ENCODE data around the gene TTC16.
"Not testable (repeated sequence)": the region's sequence is repeated elsewhere in the genome, so short reads cannot be mapped to it uniquely, and the experiment has no call there.

Gene TTC16

DNA sequence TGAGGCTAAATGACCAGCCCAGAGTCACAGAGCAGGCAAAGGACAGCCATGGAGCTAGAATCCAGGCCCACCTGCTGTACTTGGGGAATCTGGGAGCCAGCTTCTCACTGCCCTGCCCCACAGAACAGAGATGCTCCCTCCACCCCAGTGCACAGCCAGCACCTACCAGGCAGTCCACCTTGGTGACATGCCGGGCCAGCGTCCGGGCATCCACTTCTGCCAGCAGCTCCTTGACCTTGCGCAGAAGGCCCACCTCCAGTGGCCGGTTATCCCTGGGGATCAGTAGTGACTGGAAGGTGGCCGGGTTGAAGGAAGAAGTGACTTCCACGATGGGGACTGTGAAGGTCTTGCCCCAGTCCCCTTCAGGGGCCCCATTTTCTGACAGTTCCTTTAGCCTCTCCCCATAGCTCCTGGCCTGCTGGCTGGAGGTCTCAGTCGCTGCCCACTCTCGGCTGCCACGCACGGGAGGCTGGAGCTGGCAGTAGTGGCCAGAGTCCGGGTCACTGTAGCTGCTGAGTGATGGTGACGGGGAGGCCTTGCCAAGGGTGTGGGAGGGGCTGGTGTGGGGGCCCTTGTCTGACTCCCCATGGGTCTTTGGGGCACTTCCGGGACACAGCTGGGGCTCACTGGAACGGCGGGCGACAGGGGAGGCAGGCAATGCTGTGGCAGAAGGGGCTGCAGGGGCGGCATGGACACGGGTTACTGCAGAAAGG lies 28.7 kb downstream of the TTC16 start:
- no peak for DNase-seq (ENCODE audit: low read depth in 3 of 3)

DNA sequence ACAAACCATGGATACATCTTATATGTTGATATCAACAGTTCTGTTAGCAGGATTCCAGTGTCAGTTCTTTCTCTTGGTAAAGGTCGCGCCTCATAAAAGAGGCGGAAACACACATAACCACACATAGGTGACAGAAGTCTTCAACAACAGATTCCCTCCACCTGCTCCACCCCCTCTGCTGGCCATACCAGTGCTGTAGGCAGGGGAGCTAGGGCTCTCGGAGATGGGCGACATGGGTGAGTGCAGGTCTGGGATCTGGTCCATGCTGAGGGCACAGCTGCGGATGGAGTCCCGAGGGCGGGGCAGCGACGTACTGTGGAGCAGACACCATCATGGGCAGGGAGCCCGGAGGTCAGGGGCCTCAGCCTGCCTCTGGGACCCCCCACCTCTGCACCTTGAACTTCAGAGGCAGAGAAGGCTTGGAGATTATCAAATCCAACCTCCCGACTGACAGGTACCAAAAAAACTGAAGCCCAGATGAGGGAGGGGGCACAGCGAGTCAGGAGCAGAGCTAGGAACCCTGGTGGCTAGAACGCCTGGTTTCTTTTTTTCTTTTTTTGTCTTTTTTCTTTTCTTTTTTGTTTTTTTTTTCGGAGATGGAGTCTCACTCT lies 31.2 kb downstream of the TTC16 start:
- no peak for DNase-seq (ENCODE audit: low read depth in 3 of 3)

DNA sequence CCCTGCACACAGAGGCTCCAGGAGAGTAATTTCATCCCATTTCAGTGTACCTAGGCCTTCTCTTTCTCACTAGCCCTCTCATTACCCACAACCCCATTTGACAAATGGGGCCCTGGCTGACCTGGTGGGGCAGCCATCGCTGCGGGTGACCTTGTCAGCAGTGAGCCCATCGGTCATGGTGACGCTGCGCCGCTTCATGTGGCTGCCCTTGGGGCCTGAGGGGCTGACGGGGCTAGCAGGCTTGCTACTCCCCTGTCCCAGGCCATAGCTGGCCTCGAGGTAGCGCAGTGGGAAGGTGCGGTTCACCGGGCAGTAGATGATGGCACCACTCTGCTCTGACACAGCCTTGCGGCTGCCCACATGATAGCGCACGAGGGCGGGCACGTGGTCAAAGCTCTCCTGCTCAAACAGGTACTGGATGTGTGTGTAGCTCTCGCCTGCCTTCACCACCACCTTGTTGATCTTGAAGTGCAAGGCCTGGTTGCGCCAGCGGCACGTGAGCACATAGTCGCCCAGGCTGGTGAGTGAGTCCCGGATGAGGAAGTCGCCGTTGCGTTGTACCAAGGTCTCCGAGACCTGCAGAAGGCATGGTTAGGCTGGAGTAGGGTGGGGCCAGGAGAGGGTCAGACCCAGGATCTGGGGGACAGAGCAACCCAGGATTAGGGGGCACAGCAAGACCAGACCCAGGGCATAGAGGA lies 33.4 kb downstream of the TTC16 start:
- no peak for DNase-seq (ENCODE audit: low read depth in 3 of 3)

DNA sequence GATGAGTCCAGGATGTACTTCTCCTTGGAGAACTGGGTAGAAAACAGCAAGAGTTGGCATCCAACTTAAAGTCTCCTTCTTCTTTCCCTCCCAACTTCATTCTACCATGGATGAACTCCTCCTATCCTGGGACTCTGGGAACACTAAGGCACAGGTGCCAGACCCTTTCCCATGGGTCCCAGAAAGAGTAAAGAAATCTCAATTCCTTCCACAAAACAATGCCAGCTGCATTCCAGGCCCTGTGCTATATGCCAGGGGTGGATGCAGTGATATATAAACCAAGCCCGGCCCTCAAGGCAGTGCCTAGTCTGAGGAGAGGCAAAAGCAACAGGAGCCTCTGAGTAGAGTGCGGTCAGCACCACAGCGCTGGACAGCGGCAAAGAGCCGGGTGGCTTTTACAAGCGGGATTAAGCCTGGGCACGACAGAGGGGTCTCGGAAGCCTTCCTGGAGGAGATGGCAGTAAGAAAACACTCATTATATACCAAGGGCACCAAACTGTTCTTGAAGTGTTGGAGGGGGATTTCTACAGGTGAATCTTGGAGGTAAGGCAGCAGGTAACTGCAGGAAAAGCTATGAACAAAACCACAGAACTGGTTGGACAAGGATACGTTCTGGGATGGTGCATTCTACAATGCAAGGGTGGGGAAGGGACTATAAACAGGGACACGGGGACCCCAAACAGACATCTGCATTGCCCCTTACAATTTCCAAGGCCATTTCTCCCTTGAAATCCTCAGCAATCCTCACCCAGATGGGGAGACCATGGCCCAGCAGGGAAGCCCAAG lies 35.6 kb downstream of the TTC16 start:
- DNase-seq (ENCODE audit: low read depth in 3 of 3), result no peak

DNA sequence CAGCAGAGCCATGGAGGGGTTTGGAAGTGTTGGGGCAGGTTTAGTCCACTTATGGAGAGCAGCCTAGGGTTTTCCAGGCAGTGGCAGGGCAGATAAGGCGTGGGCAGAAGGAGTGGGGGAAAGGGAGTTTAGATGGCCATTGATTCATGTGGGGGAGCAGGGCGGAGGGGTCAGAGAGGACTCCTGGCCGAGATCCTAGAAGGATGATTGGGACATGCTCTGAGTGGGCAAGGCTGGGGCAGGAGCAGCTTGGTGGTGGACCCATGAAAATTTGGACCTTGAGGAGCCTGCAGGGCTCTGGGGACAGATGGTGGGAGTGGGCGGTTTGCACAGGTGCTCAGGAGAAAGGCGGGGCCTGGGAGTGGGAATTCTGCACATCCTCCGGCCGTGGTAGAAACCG lies 37.3 kb downstream of the TTC16 start:
- DNase-seq (ENCODE audit: low read depth in 3 of 3), result no peak

DNA sequence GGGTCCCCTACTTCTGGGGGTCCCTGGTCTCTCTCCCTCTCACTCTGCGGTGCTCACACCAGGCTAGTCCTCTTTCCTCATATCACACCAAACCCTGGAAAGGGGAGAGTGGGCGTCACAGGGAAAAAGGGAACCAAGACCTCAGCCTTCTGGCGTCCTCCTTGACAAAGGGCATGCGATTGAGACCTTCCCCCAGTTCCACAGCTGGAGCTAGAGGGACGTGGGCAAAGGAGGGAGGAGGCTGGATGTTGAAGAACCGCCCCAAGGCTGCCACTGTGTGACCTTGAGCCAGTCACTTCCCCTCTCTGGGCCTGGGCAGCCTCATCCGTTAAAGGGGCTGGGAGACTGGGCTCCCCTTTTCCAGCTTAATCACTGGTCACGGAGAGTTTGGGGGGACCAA lies 37.7 kb downstream of the TTC16 start:
- no peak for DNase-seq (ENCODE audit: low read depth in 3 of 3)

DNA sequence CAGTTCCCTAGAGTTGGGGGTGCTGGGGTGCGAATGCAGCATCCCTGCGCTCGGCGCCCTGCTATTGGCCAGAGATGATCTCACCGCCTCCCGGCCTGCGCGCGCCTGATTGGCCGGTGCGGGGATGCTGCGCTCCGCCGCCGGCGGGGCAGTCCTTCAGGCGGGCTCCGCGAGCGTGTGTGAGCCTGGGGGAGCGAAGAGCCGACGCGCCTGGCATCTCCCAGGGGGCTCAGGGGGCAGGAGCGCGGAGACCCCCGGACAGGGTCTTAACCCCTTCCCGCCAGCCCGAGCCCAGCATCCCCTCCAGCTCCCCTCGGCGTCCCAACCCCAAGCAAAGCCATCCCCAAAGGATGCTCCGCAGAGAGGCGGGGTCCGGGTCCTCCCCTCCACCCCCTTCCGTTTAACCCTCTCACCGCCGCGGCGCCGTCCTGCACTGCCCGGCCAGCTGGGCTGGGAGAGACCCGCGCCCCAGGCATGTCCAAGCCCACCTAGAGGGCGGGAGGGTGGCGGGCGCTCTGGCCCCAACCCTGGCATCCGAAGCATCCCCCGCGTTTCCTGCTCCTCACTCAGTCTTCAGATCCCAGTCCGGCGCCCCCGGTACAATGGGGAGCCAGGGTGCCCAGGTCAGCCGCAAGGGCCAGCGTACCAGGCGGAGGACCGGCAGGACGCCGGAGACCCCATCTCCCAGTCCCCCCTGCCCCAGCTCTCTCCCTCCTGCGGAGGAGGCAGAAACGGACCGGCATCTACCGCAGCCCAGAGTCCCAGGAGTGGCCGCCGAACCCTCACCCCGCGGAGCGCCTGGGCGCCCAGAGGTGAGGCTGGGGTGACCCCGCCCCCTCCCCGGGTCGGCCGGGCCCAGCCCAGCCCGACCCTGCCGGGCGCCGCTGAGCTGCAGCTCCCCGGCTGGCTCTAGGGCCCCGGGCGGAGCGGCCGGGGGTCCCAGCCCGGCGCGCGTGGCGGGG lies 38.5 kb downstream of the TTC16 start:
- DNase-seq (ENCODE audit: low read depth in 3 of 3), result no peak

DNA sequence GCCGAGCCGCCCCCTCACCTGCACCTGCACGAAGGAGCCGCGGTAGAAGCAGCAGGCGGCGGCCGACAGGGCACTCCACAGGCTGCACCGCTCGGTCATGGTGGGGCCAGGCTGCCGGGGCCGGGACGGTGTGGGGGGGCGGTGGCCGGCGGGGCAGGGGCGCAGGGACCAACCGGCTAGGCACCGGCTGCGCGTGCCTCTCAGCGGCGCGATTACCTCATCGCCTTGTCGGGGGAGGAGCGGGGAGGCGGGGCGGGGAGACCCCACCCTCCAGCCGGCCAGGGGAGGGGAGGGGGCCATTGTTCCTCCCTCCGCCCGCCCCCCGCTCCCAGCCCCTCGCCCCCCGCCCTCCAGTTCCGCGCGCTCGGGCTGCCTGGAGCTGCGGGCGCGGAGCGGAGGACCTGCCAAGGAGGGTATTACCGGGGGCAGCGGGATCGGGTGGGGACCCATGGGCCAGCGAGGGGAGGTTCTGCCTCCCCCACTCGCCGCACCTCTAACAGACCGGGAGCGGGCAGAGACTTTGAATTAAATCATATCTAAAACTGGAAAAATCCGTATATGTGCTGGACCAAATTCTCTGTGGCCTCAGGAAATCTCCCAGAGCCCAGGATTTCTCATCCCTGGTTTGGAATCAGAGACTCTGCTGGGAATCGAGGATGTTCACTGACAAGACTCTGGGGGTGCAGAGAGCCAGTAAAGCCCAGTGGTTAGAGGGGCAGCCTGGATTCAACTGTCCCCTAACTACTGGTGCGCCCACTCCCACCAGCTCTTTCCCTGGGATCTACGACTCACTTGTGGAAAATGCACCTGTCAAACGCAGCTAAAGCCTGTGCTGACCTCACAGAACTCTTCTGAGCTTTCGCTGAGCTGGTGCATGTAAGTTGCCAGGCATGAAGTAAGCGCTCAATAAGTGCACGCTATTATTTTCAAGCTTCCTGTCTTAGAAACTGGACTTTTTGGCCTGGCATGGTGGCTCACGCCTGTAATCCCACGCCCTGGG lies 39.5 kb downstream of the TTC16 start:
- DNase-seq (ENCODE audit: low read depth in 3 of 3), result no peak

DNA sequence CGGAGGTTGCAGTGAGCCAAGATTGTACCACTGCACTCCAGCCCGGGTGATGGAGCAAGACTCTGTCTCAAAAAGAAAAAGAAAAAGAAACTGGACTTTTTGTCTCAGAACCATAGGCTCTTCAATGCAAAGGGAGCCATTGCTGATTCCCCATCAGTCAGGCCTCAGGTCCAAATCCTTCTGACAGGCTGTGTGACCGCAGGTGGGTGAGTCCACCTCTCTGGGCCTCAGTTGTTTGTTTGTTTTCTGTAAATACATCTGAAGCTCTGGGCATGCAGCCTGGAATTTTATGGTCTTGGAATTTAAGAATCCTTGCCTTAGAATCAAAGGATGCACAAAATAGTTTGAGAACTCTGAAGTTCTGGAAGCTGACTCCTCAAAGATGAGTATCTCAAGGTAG lies 40.4 kb downstream of the TTC16 start:
- DNase-seq (ENCODE audit: low read depth in 3 of 3), result no peak

DNA sequence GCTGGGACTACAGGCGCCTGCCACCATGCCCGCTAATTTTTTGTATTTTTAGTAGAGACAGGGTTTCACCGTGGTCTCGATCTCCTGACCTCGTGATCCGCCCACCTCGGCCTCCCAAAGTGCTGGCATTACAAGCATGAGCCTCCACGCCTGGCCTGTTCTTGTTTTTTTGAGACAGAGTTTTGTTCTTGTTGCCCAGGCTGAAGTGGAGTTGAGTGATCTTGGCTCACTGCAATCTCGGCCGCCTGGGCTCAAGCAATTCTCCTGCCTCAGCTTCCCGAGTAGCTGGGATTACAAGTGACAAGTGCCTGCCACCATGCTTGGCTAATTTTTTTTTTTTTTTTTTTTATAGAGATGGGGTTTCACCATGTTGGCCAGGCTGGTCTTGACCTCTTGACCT lies 40.9 kb downstream of the TTC16 start:
- not testable (repeated sequence) for DNase-seq (ENCODE audit: low read depth in 3 of 3)

DNA sequence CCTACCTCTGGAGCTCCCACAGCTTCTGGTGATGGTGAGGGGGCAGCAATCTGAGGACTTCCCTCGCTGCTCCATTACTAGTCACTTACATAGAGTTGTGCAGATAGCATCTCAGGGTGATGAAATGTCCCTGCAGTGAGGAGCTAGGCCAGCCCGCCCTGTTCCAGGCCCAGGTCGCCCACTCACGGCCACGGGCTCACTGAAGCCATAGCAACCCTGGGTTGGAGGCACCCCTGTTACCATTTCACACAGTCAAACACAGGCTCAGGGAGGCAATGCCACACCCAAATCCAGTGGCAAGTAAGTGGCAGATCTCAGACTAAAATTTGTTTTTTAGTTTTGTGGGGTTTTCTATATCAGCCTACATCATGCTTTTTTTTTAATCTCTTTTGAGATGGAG lies 43.0 kb downstream of the TTC16 start:
- DNase-seq (ENCODE audit: low read depth in 3 of 3), result no peak

DNA sequence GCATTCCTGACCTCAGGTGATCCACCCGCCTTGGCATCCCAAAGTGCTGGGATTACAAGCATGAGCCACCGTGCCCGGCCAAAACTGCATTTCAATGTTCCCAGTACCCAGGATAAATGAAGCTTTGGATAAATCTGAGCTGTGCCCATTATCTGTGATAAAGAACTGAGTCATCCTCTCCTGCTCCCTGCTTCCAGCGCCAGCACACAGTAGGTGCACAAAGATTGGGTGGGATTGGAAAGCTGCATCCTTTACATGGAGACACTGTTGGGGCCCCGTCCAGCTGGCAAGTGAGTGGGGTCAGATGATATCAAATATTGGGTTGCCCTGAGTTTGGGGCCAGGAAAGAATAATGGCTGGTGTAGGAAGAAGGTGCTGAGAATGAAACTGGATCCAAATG lies 45.2 kb downstream of the TTC16 start:
- DNase-seq (ENCODE audit: low read depth in 3 of 3), result no peak

DNA sequence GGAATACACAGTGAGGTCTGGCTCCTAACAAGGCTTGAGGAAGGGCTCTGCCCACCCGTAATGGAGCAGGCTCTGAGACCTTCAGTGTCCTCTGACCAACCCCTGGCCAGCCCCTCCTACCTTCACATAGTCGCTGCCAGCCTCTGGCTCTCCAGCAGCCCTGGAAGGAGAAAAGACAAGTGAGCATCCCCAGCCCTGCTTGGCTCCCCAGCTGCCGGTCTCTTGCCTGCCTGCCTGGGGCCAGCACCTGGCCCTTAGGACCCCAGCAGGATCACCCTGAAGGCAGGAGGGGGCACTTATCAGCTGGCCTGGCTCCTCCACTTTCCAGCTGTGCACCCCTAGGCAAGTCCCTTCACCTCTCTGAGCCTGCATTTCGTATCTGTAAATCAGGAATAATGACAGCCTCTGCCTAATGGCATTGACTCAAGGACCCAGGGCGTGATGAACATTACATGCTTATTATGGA lies 45.6 kb downstream of the TTC16 start:
- DNase-seq (ENCODE audit: low read depth in 3 of 3), result no peak

DNA sequence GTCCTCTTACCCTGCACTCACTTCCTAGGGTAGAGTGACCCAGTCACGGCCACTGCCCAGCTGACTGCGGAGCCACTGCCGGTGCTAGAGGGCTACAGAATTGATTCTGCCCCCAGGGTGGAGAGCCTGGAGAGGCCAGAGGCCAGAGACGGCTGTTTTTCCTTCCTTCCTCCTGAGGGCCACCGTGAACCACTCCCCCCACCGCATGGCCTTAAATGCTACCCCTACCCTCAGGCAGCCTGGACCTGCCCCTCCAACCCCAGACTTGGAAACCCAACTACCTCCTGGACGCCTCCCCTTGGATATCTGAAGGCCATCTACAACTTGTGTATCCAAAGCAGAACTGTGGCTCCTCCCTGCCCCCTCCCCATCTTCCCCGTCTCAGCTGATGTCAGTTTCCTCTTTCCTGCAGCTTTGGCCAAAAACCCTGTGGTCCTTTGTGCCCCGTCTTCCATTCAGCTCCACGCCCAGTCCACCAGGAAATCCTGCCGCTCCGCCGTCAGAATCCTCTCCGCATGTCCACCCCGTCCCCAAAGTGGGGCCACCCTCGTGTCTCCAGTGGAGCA lies 46.3 kb downstream of the TTC16 start:
- no peak for DNase-seq (ENCODE audit: low read depth in 3 of 3)

DNA sequence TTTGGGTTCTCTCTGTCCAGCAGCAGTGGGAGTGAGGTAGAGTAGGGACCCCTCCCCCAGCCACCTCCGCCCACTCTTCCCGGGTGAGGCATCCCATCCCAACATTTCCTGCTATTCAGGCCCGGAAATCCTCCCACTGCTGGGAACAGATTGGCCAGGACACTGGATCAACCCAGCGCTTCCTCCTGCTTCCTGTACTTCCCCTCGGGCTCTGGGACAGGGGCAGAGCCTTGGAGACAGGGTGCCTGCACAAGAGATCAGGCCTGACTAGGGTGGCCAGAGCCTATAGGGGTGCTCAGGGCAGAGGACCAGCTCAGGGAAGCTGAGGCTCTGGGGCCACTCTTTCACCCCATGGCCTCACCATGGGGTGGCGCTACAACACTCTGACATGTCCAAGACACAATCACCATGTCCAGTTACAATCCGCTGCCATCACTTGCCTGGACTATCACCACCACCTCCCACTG lies 48.1 kb downstream of the TTC16 start:
- DNase-seq (ENCODE audit: low read depth in 3 of 3), result no peak

DNA sequence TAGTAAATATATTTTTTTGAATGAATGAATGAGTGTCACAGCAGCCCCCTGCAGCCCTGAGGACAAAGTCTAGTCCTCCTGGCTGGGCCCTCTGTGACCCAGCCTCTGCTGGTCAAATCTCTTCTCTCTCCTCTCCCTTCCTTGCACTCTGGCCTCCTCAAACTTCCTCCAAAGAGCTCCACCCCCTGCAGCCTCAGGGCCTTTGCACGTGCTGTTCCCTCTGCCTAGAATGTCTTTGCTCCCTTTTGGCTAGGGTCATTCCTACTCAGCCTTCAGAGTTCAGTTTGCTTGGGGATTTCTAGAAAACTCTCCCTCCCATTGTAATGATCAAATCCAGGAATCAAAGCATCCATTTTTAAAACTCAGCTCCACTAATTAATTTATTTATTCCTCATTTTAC lies 49.5 kb downstream of the TTC16 start:
- DNase-seq (ENCODE audit: low read depth in 3 of 3), result no peak

DNA sequence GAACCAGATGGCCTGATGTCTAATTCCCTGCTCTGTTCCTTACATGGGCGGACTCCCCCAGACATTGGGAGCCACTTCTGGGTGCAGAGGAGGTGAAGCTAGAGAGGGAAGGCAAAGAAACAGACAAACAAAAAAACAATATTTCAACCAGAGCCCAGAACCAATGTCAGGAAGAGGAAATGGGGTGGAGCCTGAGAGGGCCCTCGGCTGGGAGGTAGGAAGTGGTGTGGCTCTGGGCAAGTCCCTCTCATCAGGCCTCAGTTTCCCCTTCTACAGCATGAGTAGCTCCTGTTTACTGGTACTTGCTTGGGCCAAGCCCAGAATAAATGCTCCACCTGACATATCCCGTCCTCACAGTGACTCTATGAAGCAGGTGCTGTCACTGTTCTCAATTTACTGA lies 51.5 kb downstream of the TTC16 start:
- DNase-seq (ENCODE audit: low read depth in 3 of 3), result no peak

DNA sequence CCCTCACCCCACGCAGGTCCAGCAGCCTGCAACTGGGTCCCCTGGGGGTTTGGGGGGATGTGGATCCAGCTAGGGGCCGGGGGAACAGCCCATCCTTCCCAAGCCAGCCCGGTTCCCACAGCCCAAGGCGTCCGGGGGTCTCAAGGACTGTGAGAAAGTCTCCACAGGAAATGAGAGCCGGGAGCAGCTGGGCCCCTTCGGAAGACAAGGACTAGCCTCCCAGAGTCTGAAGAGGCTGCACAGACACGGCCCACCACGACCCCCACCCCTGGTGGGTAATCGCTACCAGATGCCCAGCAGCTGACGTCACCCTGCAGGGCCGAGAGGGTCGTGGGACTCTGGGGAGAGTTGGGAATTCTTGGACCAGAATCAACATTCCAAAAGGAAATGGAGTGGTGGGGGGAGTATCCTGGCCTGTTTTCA lies 52.0 kb downstream of the TTC16 start:
- no peak for DNase-seq (ENCODE audit: low read depth in 3 of 3)

DNA sequence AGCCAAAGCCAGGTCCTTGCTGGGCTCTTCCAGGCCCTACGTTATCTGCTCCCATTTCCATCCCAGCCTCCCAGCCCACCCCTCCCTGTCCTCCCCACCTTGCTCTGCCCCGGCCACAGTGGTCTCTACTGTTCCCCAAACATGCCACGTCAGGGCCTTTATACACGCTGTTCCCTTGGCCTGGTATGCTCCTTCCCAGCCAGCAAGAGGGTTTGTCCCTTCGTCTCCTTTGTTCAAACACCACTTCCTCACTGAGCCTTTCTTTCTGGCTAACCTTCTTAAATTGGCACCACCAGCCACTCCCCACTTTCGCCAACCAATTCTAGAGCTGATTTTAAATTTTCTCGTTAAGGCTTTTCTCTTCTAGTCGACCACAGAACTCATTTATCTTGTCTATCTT lies 52.8 kb downstream of the TTC16 start:
- no peak for DNase-seq (ENCODE audit: low read depth in 3 of 3)

Data from stimulated activated CD4-positive, alpha-beta T cell treated with anti-CD3 and anti-CD28 coated beads, TNF-alpha, amount 100 ng/mL, for 48 hours (primary cell).